ENCODE data around the gene LPGAT1.

DNA sequence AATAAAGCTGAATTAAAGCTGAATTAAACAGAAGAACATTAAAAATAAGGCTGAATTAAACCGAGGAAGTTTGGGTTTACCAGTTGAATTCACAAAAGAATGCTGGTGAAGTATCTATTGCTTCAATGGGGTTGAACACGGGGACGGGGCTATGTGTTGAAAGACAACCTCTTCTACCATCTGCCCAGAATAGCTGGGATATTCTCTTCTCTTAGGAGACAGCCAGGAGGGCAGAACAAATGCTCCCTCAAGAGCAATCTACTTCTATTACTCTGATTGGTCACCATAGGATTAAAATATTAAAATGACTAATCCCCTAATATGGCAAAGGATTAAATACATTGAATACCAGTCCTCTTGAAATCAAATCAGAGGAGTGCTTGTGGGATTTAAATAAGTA is 68.4 kb downstream of the LPGAT1 start:
- TF ChIP-seq RFX5 (IDR thresholded peaks at IDR 0.05) (no peak), EP300 (IDR thresholded peaks at IDR 0.05) (no peak), POLR2A (IDR thresholded peaks at IDR 0.05; ENCODE audit: low read length) (no peak), RAD21 (conservative IDR thresholded peaks at IDR 0.05 in 1 of 2, IDR thresholded peaks at IDR 0.05 in 1 of 2) (no peak)
- TF ChIP-seq, protein P1, sequence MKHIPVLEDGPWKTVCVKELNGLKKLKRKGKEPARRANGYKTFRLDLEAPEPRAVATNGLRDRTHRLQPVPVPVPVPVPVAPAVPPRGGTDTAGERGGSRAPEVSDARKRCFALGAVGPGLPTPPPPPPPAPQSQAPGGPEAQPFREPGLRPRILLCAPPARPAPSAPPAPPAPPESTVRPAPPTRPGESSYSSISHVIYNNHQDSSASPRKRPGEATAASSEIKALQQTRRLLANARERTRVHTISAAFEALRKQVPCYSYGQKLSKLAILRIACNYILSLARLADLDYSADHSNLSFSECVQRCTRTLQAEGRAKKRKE (CRISPR knock-in tag; IDR thresholded peaks at IDR 0.05; ENCODE audit: low read depth): no peak
- TF ChIP-seq, protein P2, sequence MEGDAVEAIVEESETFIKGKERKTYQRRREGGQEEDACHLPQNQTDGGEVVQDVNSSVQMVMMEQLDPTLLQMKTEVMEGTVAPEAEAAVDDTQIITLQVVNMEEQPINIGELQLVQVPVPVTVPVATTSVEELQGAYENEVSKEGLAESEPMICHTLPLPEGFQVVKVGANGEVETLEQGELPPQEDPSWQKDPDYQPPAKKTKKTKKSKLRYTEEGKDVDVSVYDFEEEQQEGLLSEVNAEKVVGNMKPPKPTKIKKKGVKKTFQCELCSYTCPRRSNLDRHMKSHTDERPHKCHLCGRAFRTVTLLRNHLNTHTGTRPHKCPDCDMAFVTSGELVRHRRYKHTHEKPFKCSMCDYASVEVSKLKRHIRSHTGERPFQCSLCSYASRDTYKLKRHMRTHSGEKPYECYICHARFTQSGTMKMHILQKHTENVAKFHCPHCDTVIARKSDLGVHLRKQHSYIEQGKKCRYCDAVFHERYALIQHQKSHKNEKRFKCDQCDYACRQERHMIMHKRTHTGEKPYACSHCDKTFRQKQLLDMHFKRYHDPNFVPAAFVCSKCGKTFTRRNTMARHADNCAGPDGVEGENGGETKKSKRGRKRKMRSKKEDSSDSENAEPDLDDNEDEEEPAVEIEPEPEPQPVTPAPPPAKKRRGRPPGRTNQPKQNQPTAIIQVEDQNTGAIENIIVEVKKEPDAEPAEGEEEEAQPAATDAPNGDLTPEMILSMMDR (IDR thresholded peaks at IDR 0.05): no peak
- TF ChIP-seq, protein P3, sequence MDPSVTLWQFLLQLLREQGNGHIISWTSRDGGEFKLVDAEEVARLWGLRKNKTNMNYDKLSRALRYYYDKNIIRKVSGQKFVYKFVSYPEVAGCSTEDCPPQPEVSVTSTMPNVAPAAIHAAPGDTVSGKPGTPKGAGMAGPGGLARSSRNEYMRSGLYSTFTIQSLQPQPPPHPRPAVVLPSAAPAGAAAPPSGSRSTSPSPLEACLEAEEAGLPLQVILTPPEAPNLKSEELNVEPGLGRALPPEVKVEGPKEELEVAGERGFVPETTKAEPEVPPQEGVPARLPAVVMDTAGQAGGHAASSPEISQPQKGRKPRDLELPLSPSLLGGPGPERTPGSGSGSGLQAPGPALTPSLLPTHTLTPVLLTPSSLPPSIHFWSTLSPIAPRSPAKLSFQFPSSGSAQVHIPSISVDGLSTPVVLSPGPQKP (IDR thresholded peaks at IDR 0.05; ENCODE audit: low read depth, low read length): no peak
